ENCODE results near the gene SSBP4. TPM values are rescaled to one million over a fixed set of nuclear protein-coding genes. Genes with fewer than 3 reads are reported as not detected.

The SSBP4 gene
- total RNA-seq, 4 donors from 2014 or later = 23.7 to 48.1 (median 26.1) TPM

- Histone ChIP-seq H3K36me3 (peaks cover 54 to 86% (median 60%) of the 10 kb centered on the region in 3 donors), H3K4me1 (peaks cover 3 to 9% (median 3%) of the 10 kb centered on the region in 3 donors), H3K4me3 (no peak overlapping the region), H3K27ac (no peak overlapping the region), H3K9me3 (no peaks in the 10 kb centered on the region), H3K27me3 (no peaks in the 10 kb centered on the region)
- DNase-seq = no peak
- intact Hi-C loops (cut with DNase I) = no loop called here
- 91 to 92% methylated on average over 6 to 10 of the region's 34 CpGs for WGBS, 2 donors
- no peak for TF ChIP-seq CTCF (IDR thresholded peaks at IDR 0.05)
Observed at GRCh38 chr19:18446145-18446810, 27.1 kb downstream of the SSBP4 start.

- intact Hi-C loops (cut with DNase I) = no loop called here
- no peak overlapping the region for H3K4me3 ChIP-seq
- no peak for DNase-seq
- TF ChIP-seq POLR2A (IDR thresholded peaks at IDR 0.05) = no peak
- TF ChIP-seq CTCF (IDR thresholded peaks at IDR 0.05) = no peak
- H3K9me3 ChIP-seq = no peaks in the 10 kb centered on the region
- H3K27me3 ChIP-seq = no peaks in the 10 kb centered on the region
- H3K27ac ChIP-seq = no peak overlapping the region
- peaks cover 6 to 15% (median 6%) of the 10 kb centered on the region in 3 donors for H3K4me1 ChIP-seq
- 74 to 87% methylated on average over 5 to 12 of the region's 12 CpGs for WGBS, 2 donors
- peaks cover 59 to 93% (median 60%) of the 10 kb centered on the region in 3 donors for H3K36me3 ChIP-seq
Observed at GRCh38 chr19:18446811-18447359, 27.7 kb downstream of the SSBP4 start.

- intact Hi-C loops (cut with DNase I) = no loop called here
- Histone ChIP-seq H3K4me3 (no peak overlapping the region), H3K9me3 (no peaks in the 10 kb centered on the region), H3K4me1 (peaks cover 6 to 23% (median 6%) of the 10 kb centered on the region in 3 donors), H3K27ac (no peak overlapping the region), H3K36me3 (peaks cover 48 to 91% (median 56%) of the 10 kb centered on the region in 3 donors), H3K27me3 (no peaks in the 10 kb centered on the region)
- WGBS, 2 donors = 90 to 100% methylated on average over 2 to 3 of the region's 14 CpGs
- DNase-seq = no peak
- TF ChIP-seq CTCF (IDR thresholded peaks at IDR 0.05) = no peak
- no peak for TF ChIP-seq POLR2A (IDR thresholded peaks at IDR 0.05)
Observed at GRCh38 chr19:18449552-18449951, 30.4 kb downstream of the SSBP4 start.

- Histone ChIP-seq H3K4me1 (peaks cover 6 to 23% (median 6%) of the 10 kb centered on the region in 3 donors), H3K9me3 (no peaks in the 10 kb centered on the region), H3K36me3 (peaks cover 41 to 91% (median 50%) of the 10 kb centered on the region in 3 donors), H3K27ac (no peak overlapping the region), H3K4me3 (no peak overlapping the region), H3K27me3 (no peaks in the 10 kb centered on the region)
- WGBS, 2 donors = 83 to 100% methylated on average over 1 to 6 of the region's 33 CpGs
- no peak for DNase-seq
- intact Hi-C loops (cut with DNase I) = no loop called here
- TF ChIP-seq POLR2A (IDR thresholded peaks at IDR 0.05) (no peak), CTCF (IDR thresholded peaks at IDR 0.05) (no peak)
Observed at GRCh38 chr19:18450021-18450930, 31.1 kb downstream of the SSBP4 start.
